ENCODE measurements around the gene APOBEC3B. TPM values are rescaled to one million over a fixed set of nuclear protein-coding genes. Genes with fewer than 3 reads are reported as not detected.
"Not testable (repeated sequence)": the region's sequence is repeated elsewhere in the genome, so short reads cannot be mapped to it uniquely, and the experiment has no call there.

Gene APOBEC3B
- polyA plus RNA-seq, 1 donor from 2014 or later, result not detected

DNA sequence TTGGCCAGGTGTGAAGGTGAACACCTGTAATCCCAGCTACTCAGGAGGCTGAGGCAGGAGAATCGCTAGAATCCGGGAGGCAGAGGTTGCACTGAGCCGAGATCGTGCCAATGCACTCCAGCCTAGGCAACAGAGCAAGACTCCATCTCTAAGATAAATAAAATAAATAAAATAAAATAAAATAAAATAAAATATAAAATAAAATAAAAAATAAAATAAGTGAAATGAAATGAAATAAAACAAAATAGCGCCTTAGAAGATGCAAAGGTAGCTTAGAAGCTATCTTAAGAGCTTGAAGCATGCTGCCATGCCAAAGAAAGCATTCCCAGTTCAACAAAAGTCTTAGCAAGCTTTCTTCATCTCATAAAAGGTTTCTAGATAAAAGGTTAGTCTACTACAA, 25.0 kb downstream of the APOBEC3B start:
- H3K9me2 ChIP-seq (ENCODE audit: insufficient read depth, low read length), result no peaks in the 10 kb centered on the region

DNA sequence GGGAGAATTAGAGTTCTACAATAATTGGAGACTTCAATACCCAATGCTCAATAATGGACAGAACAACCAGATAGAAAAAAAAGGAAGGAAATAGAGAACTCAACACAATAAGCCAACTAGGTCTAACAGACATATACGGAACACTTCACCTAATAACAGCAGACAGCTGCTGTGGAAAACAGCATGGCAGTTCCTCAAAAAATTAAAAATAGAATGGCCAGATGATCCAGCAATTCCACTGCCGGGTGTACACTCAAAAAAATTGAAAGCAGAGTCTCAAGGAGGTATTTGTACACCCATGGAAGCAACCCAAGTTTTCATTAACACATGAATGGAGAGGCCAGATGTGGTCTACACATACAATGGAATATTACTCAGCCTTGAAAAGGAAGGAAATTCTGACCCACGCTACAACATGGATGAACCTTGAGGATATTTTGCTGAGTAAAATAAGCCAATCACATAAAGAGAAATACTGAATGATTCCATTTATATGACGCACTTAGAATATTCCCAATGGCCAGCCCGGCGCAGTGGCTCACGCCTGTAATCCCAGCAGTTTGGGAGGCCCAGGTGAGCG, 26.2 kb downstream of the APOBEC3B start:
- not testable (repeated sequence) for H3K9ac ChIP-seq (ENCODE audit: low read length); H3K4me3 ChIP-seq (ENCODE audit: low read length); H3K27ac ChIP-seq (ENCODE audit: low read length)

More for the DNA sequence above, 25.0 kb downstream of the APOBEC3B start:
- no peak overlapping the region for H3K9ac ChIP-seq (ENCODE audit: low read length)
- no peak for TF ChIP-seq MXI1 (conservative IDR thresholded peaks at IDR 0.05; ENCODE audit: poor library complexity, severe bottlenecking)
- TF ChIP-seq SMC3 (conservative IDR thresholded peaks at IDR 0.05; ENCODE audit: poor library complexity), result no peak
- TF ChIP-seq CTCF (IDR thresholded peaks at IDR 0.05; ENCODE audit: poor library complexity, severe bottlenecking), result no peak
- no peak for TF ChIP-seq TAF1 (IDR thresholded peaks at IDR 0.05; ENCODE audit: low read depth)
- no peak for TF ChIP-seq RAD21 (conservative IDR thresholded peaks at IDR 0.05)
- no peak for TF ChIP-seq REST (IDR thresholded peaks at IDR 0.05; ENCODE audit: borderline replicate concordance)
- no peak for TF ChIP-seq EZH2 (IDR thresholded peaks at IDR 0.05; ENCODE audit: borderline replicate concordance, insufficient read depth, low read length, poor library complexity, severe bottlenecking)
- TF ChIP-seq POLR2AphosphoS5 (IDR thresholded peaks at IDR 0.05), result no peak
- TF ChIP-seq EP300 (conservative IDR thresholded peaks at IDR 0.05; ENCODE audit: poor library complexity, severe bottlenecking), result no peak
- H3K4me2 ChIP-seq (ENCODE audit: low read length), result no peak overlapping the region
- H3K27me3 ChIP-seq (ENCODE audit: insufficient read depth, low read depth, low read length), result no peaks in the 10 kb centered on the region
- H3K4me3 ChIP-seq (ENCODE audit: low read length), result no peak overlapping the region
- no peaks in the 10 kb centered on the region for H3F3A ChIP-seq (ENCODE audit: insufficient read depth, low read length, poor library complexity, severe bottlenecking)
- H3K79me2 ChIP-seq (replicated peaks; ENCODE audit: insufficient read depth, low read length), result no peaks in the 10 kb centered on the region
- no peaks in the 10 kb centered on the region for H3K36me3 ChIP-seq (ENCODE audit: insufficient read depth, low read length)
- no peak overlapping the region for H2AFZ ChIP-seq (ENCODE audit: low read depth, low read length)
- H4K20me1 ChIP-seq (ENCODE audit: insufficient read depth), result no peaks in the 10 kb centered on the region
- no peaks in the 10 kb centered on the region for H3K9me3 ChIP-seq (ENCODE audit: low read length)
- no peak overlapping the region for H3K27ac ChIP-seq (ENCODE audit: low read length)

DNA sequence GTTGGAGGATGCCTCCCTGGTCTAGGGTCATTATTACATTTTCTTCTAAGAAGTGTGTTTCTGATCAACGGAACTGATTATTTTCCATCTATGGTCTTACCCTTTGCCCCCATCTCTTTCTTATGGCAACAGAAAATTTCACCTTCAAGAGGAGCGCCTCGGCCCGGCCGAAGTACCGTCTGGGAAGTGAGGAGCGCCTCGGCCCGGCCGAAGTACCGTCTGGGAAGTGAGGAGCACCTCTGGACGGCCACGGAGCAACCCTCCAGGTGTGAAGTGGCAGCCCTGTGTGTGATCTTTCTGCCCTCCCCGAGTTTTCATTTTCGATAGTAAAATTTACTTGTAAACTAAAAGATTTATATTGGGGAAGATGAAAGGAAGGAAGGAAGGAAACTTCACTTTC, 28.8 kb downstream of the APOBEC3B start:
- H3K36me3 ChIP-seq (ENCODE audit: insufficient read depth, low read length), result no peaks in the 10 kb centered on the region
- H3K27ac ChIP-seq (ENCODE audit: low read length), result no peak overlapping the region
- no peak overlapping the region for H3K9ac ChIP-seq (ENCODE audit: low read length)
- no peak overlapping the region for H2AFZ ChIP-seq (ENCODE audit: low read depth, low read length)
- H3K4me3 ChIP-seq (ENCODE audit: low read length), result no peak overlapping the region
- H3F3A ChIP-seq (ENCODE audit: insufficient read depth, low read length, poor library complexity, severe bottlenecking), result no peaks in the 10 kb centered on the region
- no peaks in the 10 kb centered on the region for H3K27me3 ChIP-seq (ENCODE audit: insufficient read depth, low read depth, low read length)
- H3K4me2 ChIP-seq (ENCODE audit: low read length), result no peak overlapping the region
- no peaks in the 10 kb centered on the region for H3K9me3 ChIP-seq (ENCODE audit: low read length)
- no peaks in the 10 kb centered on the region for H3K79me2 ChIP-seq (replicated peaks; ENCODE audit: insufficient read depth, low read length)
- no peaks in the 10 kb centered on the region for H4K20me1 ChIP-seq (ENCODE audit: insufficient read depth)
- H3K9me2 ChIP-seq (ENCODE audit: insufficient read depth, low read length), result no peaks in the 10 kb centered on the region
- no peak for TF ChIP-seq MXI1 (conservative IDR thresholded peaks at IDR 0.05; ENCODE audit: poor library complexity, severe bottlenecking)
- TF ChIP-seq CTCF (IDR thresholded peaks at IDR 0.05; ENCODE audit: poor library complexity, severe bottlenecking), result no peak
- TF ChIP-seq TAF1 (IDR thresholded peaks at IDR 0.05; ENCODE audit: low read depth), result no peak
- no peak for TF ChIP-seq EP300 (conservative IDR thresholded peaks at IDR 0.05; ENCODE audit: poor library complexity, severe bottlenecking)
- no peak for TF ChIP-seq RAD21 (conservative IDR thresholded peaks at IDR 0.05)
- no peak for TF ChIP-seq EZH2 (IDR thresholded peaks at IDR 0.05; ENCODE audit: borderline replicate concordance, insufficient read depth, low read length, poor library complexity, severe bottlenecking)
- TF ChIP-seq SMC3 (conservative IDR thresholded peaks at IDR 0.05; ENCODE audit: poor library complexity), result no peak

More for the DNA sequence above, 26.2 kb downstream of the APOBEC3B start:
- H3K4me2 ChIP-seq (ENCODE audit: low read length); H3K9me3 ChIP-seq (ENCODE audit: low read length); H3F3A ChIP-seq (ENCODE audit: insufficient read depth, low read length, poor library complexity, severe bottlenecking); H2AFZ ChIP-seq (ENCODE audit: low read depth, low read length); H4K20me1 ChIP-seq (ENCODE audit: insufficient read depth); H3K36me3 ChIP-seq (ENCODE audit: insufficient read depth, low read length); H3K9me2 ChIP-seq (ENCODE audit: insufficient read depth, low read length); H3K79me2 ChIP-seq (replicated peaks; ENCODE audit: insufficient read depth, low read length); H3K27me3 ChIP-seq (ENCODE audit: insufficient read depth, low read depth, low read length): not testable (repeated sequence)

Measured in neural cell (in vitro differentiated cells).